Suppressor macrophage (primary cell): Measurements from ENCODE around the gene CRMP1.
A peak's percentile ranks its signal among the peaks of the same experiment; 100 is the strongest.

Experiments
- DNase-seq, 4 experiments: peaks; one replicate each; pipeline ENCODE4 v3.0.0-alpha.2; 2020 to 2022

CRMP1 gene

DNA sequence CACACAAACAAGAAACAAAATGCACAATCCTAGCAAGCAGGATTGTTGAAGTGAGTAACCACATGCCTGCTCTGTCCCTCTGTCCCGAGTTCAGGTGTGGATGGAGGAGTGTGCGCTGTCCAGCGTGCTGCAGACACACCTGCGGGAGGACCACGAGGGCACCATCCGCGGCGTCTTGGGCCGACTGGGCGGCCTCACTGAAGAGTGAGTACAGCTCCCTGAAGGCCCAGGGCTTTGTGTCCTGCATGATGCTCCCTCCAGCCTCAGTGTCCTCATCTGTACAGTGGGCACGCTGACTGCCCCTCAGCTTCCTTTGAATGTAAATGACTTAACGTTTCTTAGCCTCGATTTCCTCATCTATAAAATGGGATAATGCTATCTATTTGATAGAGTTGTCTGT is 99.4 kb downstream of the CRMP1 start:
- DNase-seq = no peak

DNA sequence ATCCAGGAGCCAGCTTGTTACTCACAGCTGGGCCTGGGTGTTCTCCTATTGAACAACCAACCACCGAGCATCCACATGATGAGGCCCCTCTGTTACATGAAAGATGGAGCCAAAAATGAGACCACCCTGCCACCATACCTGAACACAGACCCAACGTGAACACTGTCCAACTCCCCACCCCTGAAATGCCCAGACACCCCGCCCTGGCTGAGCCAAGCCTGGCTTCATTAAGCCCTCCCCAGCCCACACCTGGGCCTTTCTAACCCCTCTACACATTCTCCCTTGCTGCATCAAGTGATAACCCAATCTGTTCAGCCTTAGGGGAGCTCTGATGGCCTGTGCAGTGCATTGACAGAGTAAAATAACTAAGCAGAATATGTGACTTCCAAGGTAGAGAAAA is 101.2 kb downstream of the CRMP1 start:
- no peak for DNase-seq

DNA sequence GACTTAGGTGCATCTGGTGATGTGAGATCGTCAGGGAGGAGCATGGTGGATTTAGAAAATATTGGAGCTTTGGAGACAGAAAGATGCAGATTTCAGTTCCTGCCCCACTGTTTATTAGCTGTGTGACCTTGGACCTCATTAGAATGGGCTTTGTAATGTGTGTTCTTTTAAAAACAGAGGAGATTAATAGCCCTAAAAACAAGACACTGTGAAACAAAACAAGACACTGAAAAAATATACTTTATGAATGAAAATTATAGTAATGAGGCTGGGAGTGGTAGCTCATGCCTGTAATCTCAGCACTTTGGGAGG is 102.4 kb downstream of the CRMP1 start:
- DNase-seq = no peak

DNA sequence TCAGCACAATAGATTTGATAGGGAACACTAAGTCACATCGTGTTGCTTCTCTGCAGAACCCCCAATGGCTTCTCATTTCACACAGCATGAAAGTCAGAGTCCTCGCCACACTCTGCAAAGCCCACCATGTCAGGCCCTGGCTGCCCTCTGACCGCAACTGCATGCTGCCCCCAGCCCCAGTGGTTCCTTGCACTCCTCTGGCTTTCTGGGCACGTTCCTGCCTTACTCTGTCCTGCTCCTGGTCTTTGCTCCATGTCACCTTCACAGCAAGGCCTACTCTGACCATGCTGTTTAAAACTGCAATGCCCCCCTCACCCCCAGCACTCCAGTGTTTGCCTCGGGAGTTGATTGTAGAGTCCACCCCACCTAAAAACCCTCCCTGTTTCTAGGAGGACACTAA is 103.7 kb downstream of the CRMP1 start:
- no peak for DNase-seq

DNA sequence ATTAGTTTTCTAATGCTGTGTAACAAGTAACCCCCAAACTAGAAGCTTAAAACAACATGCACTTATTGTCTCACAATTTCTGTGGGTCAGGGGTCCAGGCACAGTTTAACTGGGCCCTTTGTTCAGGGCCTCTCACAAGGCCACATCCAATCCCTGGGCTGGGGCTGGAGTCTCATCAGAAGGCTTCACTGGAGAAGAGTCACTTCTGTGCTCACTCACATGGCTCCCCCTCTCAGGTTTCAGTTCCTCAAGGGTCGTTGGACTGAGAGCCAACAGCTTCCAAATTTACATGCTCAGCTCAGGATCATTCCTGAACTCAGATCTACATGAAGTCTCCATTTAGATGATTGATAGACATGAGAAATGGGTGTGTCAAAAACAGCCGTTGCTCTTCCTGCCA is 104.7 kb downstream of the CRMP1 start:
- DNase-seq = peak in 1 of 4 experiments; percentile 9

DNA sequence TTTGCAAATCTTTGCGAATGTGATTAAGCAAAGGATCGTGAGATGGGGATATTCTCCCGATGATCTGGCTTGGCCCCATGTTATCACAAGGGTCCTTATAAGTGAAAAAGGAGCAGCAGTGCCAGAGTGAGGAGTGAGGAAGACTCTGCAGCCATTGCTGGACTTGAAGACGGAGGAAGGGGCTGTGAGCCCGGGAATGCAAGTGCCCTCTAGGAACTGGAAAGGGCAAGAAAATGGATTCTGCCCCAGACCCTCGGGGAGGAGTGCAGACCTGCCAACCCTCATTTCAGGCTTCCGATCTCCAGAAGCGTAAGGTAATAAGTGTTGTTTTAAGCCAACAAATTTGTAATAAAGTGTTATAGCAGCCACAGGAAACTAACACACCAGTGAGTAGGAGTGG is 105.6 kb downstream of the CRMP1 start:
- DNase-seq = no peak

DNA sequence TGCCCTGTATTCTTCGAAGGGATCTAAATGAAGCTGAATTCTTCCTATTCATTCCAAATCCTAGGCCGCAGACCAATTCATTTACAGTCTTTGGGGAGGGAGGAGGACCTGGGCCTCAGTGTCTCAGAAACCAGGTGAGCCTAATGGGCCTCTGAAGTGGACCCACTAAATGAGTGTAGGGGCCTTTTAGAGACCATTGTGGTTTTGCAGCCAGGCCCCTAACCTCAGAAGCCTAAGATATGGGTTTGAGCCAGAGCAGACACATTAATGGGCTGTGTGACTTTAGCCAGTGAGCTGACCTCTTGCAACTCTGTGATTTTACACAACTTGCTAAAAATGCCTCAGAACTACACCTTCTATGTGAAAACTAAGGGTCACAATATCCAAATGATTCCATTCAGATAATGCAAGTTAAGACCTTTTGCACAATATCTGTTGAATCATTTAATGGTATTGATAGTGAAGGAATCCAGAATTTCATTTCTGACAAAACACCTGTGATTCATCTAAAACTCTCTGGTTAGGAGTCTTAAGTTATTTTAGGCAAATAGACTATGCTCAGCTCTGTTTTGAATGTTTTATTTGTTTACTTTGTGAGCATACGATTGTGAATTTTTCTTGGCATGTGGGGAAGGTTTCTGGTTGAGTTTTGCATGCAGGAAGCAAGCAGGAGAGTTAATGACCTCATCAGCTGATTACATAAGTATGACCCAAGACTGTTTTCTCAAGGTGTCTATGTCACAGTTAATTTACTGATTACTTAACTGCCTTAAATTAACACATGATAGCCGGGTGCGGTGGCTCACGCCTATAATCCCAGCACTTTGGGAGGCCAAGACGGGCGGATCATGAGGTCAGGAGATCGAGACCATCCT is 106.8 kb downstream of the CRMP1 start:
- DNase-seq = no peak

DNA sequence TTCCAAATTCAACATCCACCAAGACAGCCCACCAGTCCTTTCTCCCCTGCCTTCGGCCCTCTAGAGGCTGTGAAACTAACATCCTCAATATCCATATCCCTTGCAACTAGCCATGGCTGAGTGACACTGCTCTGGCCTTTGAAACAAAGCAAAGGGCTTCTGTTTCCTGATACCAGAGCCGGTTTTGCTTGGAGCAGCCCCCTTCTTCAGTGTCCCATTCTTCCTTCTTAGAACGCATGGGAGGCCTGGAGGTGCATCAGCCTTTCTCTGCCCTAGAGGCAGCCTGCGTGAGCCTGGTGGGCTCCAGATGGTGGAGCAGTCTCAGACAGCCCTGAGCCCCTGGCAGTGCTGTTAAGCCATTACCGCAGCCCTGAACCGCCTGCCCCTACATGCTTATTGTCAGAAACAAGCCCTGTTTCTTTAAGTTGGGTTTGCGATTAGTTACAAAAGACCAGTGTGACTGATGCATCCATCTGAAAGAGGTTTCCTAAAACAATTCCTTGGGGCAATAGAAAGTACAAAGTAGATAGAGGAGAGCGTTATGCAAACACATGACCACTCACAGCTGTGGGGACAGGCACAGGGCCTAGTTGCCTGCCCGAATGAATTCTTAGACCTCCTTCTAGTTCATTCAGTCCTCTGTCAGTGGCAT is 107.8 kb downstream of the CRMP1 start:
- no peak for DNase-seq

DNA sequence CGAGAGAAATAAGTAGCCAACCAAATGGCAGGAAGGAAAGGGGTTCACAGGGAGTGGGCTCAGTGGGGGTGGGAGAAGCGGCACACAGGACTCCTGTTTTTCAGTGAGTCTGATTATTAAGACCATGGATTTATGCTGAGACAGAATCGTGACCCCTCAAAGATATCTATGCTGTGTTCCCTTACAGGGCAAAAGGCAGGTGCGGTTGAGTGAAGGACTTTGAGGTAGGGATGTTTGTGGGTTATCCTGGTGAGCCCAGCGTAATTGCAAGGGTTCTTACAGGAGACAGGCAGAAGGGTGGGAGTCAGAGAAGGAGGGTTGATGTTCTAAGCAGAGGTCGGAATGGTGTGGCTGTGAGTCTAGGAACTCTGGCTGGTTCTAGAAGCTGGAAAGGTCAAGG is 108.9 kb downstream of the CRMP1 start:
- DNase-seq = no peak

DNA sequence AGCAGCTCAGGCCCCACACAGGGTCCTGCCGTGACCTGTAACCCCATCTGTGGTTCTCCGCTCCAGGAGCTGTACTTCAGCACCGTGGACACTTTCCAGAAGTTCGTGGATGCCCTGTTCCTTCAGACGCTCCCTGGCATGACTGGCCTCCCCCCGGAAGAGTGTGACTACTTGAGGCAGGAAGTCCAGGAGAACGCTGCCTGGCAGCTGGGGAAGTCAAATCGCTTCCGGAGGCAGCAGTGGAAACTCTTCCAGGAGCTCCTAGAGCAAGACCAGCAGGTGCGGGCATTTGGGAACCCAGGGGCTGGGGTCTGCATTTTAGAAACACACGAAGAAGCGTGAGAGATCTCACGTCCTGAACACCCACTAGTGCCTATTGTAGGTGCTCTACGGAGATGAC is 109.4 kb downstream of the CRMP1 start:
- no peak for DNase-seq

DNA sequence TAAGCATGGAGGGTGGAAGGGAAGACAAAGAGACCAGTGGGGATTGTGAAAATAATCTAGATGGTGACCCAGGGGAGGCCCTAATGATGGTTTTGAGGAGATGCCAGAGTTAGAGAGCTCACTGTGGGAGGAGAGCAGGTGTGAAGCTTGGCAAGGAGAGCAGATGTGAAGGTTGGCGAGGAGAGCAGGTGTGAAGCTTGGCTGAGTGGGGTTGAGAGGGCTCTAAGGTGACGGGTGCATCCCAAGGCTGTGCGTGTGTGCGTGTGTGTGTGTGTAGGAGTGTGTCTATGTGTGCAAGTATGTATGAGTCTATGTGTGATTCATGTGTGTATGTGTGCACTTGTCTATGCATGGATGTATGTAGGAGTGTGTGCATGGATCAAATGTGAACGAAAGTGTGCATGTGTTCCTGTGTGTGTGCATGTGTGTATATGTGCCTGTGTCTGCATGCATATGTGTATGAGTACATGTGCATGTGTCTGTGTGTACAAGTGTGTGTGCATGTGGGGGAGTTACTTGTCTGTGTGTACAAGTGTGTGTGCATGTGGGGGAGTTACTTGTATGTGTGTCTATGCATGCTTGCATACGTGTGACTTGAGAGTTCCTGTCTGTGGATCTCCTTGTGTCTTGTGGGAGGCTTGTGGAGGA is 109.9 kb downstream of the CRMP1 start:
- DNase-seq = no peak

DNA sequence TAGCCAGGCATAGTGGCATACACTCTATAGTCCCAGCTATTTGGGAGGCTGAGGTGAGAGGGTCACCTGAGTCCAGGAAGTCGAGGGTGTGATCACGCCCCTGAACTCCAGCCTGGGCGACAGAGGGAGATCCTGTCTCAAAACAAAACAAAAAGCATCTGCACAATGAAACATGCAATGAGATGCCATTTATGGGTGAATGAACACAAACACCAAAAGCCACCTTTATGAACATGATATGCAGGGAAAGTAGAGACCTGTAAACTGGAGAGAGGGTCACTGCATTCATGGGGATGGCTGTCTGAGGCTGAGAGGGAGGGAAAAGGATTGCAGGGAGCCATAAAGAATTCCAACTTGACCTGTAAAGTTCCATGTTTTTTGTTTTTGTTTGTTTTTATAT is 111.2 kb downstream of the CRMP1 start:
- DNase-seq = no peak

DNA sequence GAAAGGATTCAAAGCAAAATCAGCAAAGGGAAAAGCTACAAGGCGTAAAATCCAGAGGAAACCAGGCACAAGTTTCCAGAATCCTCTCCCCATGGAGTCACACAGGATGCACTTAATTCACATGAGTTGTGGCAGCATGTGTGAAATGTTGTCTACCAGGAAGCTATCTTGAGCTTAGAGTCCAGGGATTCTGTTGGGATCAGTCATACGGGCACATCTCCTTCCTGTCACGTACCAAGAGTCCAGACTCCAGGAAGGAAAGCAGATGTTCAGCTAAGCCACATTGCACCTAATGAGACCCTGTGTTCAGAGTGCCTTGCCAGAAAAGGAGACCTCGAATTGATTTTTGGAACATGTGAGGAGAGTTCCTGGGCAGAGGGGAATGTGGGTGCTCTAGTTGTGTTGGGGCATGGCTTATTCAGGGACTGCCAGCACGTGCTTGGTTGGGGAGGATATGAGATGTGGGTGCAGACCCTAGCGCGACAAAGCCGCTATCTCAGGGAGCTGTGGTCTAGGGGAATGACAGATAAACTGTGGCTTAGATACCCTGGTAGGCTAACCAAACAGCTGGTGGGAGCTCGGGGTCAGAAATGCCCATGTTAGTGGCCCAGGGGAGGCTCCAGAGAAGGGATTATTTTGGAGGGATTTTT is 111.9 kb downstream of the CRMP1 start:
- no peak for DNase-seq

DNA sequence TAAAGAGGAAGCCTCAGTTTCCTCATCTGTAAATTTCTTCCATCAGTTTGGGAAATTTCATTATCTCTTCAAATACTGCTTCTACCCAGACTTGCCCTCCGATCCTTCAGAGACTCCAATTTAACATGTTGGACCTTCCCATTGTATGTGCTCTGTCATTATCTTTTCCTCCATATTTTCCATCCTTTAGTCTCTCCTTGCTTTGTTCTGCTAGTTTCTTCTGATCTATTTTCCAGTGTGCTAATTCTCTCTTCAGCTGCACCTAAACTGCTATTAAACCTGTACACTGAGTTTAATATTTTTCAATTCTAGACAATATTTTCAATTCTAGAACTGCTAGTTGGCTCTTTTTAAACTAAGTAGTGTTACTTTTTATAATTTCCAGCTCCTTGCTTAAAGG is 116.4 kb downstream of the CRMP1 start:
- DNase-seq = no peak

DNA sequence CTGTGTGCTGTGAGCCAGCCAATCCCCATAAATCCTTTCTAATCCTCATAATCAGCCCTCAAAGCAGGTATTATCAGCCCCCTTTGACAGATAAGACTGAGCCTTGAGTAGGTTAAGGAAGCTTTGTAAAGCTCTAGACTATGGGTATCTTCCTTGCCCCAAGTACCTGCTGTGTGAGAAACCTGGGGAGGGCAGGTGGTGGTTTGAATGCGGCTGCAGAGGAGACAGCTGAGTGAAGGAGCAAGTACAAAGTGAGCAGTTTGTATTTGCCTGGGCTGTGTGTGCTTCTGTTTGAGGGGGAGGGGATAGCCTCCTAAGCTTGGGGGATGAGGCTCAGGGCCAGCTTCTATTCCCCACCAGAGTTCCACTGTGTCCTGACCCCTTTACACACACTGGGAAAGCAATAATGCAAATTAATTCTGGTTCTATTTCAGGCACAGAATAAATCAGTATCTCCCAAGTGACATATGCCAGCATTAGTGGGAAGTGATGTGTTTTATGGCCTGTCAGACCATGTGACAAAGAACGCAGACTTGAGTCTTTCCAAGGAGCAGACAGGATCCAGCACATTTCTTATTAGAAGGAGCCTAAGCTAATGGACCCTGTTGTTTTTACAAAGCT is 118.4 kb downstream of the CRMP1 start:
- DNase-seq = no peak

DNA sequence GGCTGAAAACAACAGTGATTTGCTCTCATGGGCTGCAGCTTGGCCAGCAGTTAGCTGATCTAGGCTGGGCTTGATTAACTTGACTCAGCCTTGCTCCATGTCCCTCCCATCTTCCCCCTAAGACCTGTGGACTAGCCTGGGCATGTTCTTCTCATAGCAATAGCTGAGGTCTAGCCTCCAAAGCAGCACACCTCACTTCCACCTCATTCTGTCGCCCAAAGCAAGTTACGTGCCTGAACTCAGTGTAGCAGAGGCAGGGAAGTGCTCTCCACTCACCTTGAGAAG is 119.7 kb downstream of the CRMP1 start:
- no peak for DNase-seq

DNA sequence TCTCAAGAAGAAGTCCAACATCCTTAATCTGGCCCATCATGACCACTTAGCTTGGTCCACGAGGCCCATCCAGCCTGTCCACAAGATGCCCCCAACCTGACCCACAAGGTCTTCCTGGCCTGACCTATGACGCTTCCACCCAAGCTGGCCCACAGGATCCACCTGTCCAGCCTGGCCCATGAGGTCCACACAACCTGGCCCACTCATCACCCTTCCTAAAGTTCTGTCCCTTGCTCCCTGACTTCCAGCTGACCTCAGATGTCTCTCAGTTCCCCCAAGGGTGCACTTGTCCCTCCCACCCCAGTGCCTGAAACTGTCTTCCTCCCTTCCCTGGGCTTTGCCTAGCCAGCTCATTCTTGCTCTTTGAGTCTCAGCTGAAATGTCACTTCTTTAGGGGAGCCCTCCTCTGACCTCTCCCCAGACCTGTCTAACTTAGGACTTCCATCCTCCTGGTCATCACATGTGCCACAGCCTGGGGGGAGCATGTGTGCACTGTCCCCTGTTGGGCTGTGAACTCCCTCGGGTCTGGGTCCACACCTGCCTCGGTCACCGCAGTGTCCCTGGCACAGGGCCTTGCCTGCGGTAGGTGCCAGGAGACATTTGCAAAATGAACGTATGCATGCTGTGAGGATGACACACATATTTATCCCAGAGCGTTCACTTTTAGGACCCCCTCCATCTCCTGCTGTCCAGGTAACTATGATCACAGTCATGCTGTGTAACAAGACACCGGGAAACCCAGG is 120.2 kb downstream of the CRMP1 start:
- DNase-seq = no peak
